ENCODE measurements around the gene ITGB8. TPM values are rescaled to one million over a fixed set of nuclear protein-coding genes. Genes with fewer than 3 reads are reported as not detected.

The ITGB8 gene
- total and polyA plus RNA-seq, 9 donors = 3.7 to 45.5 (median 10.6) TPM

GRCh38 chr7:20441991-20442441 lies 111.3 kb downstream of the ITGB8 start:
- Histone ChIP-seq H3K4me3 (no peak overlapping the region), H3K9me3 (no peaks in the 10 kb centered on the region), H3K36me3 (no peaks in the 10 kb centered on the region), H3K27me3 (no peaks in the 10 kb centered on the region), H3K27ac (no peak overlapping the region), H3K4me1 (ENCODE audit: insufficient read depth) (no peaks in the 10 kb centered on the region)
- no peak for DNase-seq
- intact Hi-C loops (cut with DNase I) = no loop called here
- WGBS, 3 donors = 84 to 91% (median 88%) methylated on average over 3 of the region's 3 CpGs
- no peak for TF ChIP-seq CTCF (IDR thresholded peaks at IDR 0.05)
- no peak for TF ChIP-seq EP300 (IDR thresholded peaks at IDR 0.05)
- TF ChIP-seq POLR2A (IDR thresholded peaks at IDR 0.05) = no peak

GRCh38 chr7:20442951-20443350 lies 112.3 kb downstream of the ITGB8 start:
- DNase-seq = no peak
- 23 to 37% (median 29%) methylated on average over 8 of the region's 8 CpGs for WGBS, 3 donors
- Histone ChIP-seq H3K4me3 (no peak overlapping the region), H3K9me3 (no peaks in the 10 kb centered on the region), H3K4me1 (ENCODE audit: insufficient read depth) (no peaks in the 10 kb centered on the region), H3K27me3 (no peaks in the 10 kb centered on the region), H3K36me3 (no peaks in the 10 kb centered on the region), H3K27ac (no peak overlapping the region)
- intact Hi-C loops (cut with DNase I) = no loop called here
- TF ChIP-seq POLR2A (IDR thresholded peaks at IDR 0.05) (no peak), CTCF (IDR thresholded peaks at IDR 0.05) (no peak)

- intact Hi-C loops (cut with DNase I) = no loop called here
- H3K4me1 ChIP-seq (ENCODE audit: insufficient read depth) = no peaks in the 10 kb centered on the region
- no peak for DNase-seq
- TF ChIP-seq POLR2A (IDR thresholded peaks at IDR 0.05) (no peak), EP300 (IDR thresholded peaks at IDR 0.05) (no peak), CTCF (IDR thresholded peaks at IDR 0.05) (no peak)
- H3K9me3 ChIP-seq = no peaks in the 10 kb centered on the region
- no peak overlapping the region for H3K4me3 ChIP-seq
- no peaks in the 10 kb centered on the region for H3K36me3 ChIP-seq
- WGBS, 3 donors = 2 to 12% (median 7%) methylated on average over 2 of the region's 2 CpGs
- no peaks in the 10 kb centered on the region for H3K27me3 ChIP-seq
- no peak overlapping the region for H3K27ac ChIP-seq
Measured at GRCh38 chr7:20444030-20444800, 113.5 kb downstream of the ITGB8 start.

GRCh38 chr7:20447021-20447650 lies 116.4 kb downstream of the ITGB8 start:
- no peak for TF ChIP-seq CTCF (IDR thresholded peaks at IDR 0.05)
- TF ChIP-seq EP300 (IDR thresholded peaks at IDR 0.05) = no peak
- TF ChIP-seq POLR2A (IDR thresholded peaks at IDR 0.05) = no peak
- intact Hi-C loops (cut with DNase I) = no loop called here
- Histone ChIP-seq H3K4me3 (no peak overlapping the region), H3K27ac (no peak overlapping the region), H3K9me3 (no peaks in the 10 kb centered on the region), H3K27me3 (no peaks in the 10 kb centered on the region), H3K36me3 (no peaks in the 10 kb centered on the region), H3K4me1 (ENCODE audit: insufficient read depth) (no peaks in the 10 kb centered on the region)
- 28 to 41% (median 38%) methylated on average over 2 of the region's 2 CpGs for WGBS, 3 donors
- DNase-seq = no peak

Data from ovary (tissue), 9 donors.